Panc1 (cell line): ENCODE measurements around the gene ZNF664. TPM values are rescaled to one million over a fixed set of nuclear protein-coding genes. Genes with fewer than 3 reads are reported as not detected.
A peak's percentile ranks its signal among the peaks of the same experiment; 100 is the strongest.

Source experiments
- ATAC-seq: fragments of 200-7000 bp; cut with Tn5 transposase; 2 replicates; pipeline ENCODE4 v1.9.1; 2020; ENCODE audit warnings: mild to moderate bottlenecking, moderate library complexity
- BruUV-seq: library from RNA; stranded (reverse); fragments of 400-500 nt; replicated peaks from 2 replicates; lab custom pipeline; 2021; lab: Mats Ljungman, UMichigan
- CTCF ChIA-PET: fragments of 300-600 bp; sonication (Branson Sonifier 250); formaldehyde crosslinking; loops from one replicate; lab custom pipeline; 2022; ENCODE audit warnings: antibody characterized with exemption; lab: Charles Lee
- POLR2A ChIA-PET: fragments of 300-600 bp; sonication (Branson Sonifier 250); formaldehyde crosslinking; loops from one replicate; lab custom pipeline; 2022; ENCODE audit warnings: antibody characterized with exemption; lab: Charles Lee
- DNase-seq: peaks from one replicate; pipeline ENCODE4 v3.0.0-alpha.2; 2010; ENCODE audit warnings: low read depth, low spot score
- H3K27ac ChIP-seq: 2 replicates; pipeline ENCODE4 v1.5.1; 2011; ENCODE audit warnings: mild to moderate bottlenecking, low read length, inconsistent platforms
- H3K27me3 ChIP-seq: fragments of 200-500 bp; sonication (Bioruptor generic); 2 replicates; pipeline ENCODE4 v1.6.0; 2014; ENCODE audit warnings: low read length, inconsistent platforms; ENCODE audit not compliant: control insufficient read depth, insufficient read depth
- H3K36me3 ChIP-seq: fragments of 200-500 bp; sonication (Bioruptor generic); 2 replicates; pipeline ENCODE4 v1.5.1; 2014; ENCODE audit warnings: inconsistent platforms, mild to moderate bottlenecking, low read length, moderate library complexity; ENCODE audit not compliant: control insufficient read depth, insufficient read depth
- H3K4me1 ChIP-seq: 2 replicates; pipeline ENCODE4 v1.5.1; 2011; ENCODE audit warnings: inconsistent platforms, mild to moderate bottlenecking, low read length, moderate library complexity; ENCODE audit not compliant: control insufficient read depth, insufficient read depth
- H3K4me3 ChIP-seq, 2 experiments: 2 replicates each; pipeline ENCODE4 v1.5.1; 2011 to 2012; ENCODE audit warnings: low read depth in 2 of 2, low read length in 2 of 2, mild to moderate bottlenecking in 2 of 2, inconsistent platforms in 1 of 2, moderate library complexity in 1 of 2
- H3K9me3 ChIP-seq: fragments of 200-500 bp; sonication (Bioruptor generic); 2 replicates; pipeline ENCODE4 v1.5.1; 2014; ENCODE audit warnings: low read depth, mild to moderate bottlenecking, inconsistent platforms, low read length, moderate library complexity; ENCODE audit not compliant: control insufficient read depth, insufficient read depth
- CTCF ChIP-seq: fragments of 450-650 bp; IDR thresholded peaks from 2 replicates; pipeline ENCODE4 v1.5.1; 2017; ENCODE audit warnings: mild to moderate bottlenecking
- POLR2AphosphoS5 ChIP-seq: IDR thresholded peaks from 2 replicates; pipeline ENCODE4 v1.6.1; 2012; ENCODE audit warnings: mild to moderate bottlenecking, low read depth, low read length, moderate library complexity
- REST ChIP-seq, 2 experiments: IDR thresholded peaks; 2 replicates each; pipeline ENCODE4 v1.6.1; 2011 to 2012; ENCODE audit warnings: low read depth in 2 of 2, control low read depth in 1 of 2, low read length in 1 of 2, mild to moderate bottlenecking in 1 of 2, moderate library complexity in 1 of 2; ENCODE audit not compliant: insufficient read depth in 1 of 2
- SIN3A ChIP-seq: IDR thresholded peaks from 2 replicates; pipeline ENCODE4 v1.6.1; 2012; ENCODE audit warnings: low read depth, mild to moderate bottlenecking, low read length, moderate library complexity, borderline replicate concordance; ENCODE audit not compliant: insufficient read depth
- TCF7L2 ChIP-seq: IDR thresholded peaks from 2 replicates; pipeline ENCODE4 v1.6.1; 2011; ENCODE audit warnings: mild to moderate bottlenecking, low read depth, low read length, inconsistent platforms
- in situ Hi-C: cut with HindIII; loops from 2 replicates; pipeline ENCODE4 v1.10.0; 2016; ENCODE audit warnings: low sequenced_read_pairs, low pct_unique_long_range_greater_than_20kb
- intact Hi-C: fragments of 100-400 bp; cut with micrococcal nuclease; formaldehyde crosslinking; loops from one replicate; pipeline ENCODE4 v1.10.0; 2022; ENCODE audit not compliant: unreplicated experiment
- total RNA-seq: library from RNA; stranded (reverse); gene quantifications from one replicate; pipeline ENCODE4 v1.2.1, GENCODE V29; 2021; ENCODE audit not compliant: unreplicated experiment

Gene ZNF664
- total RNA-seq, 1 experiment from 2014 or later = 115 TPM

- CTCF ChIA-PET = interaction anchor here (0.5 kb wide), 1 partner anchor 19 kb away, joined by 8 read pairs; no protein-coding TSS in a partner anchor
These were observed 48.5 kb upstream of the ZNF664 start for GRCh38 chr12:123924539-123924938.

GRCh38 chr12:123928274-123928865, 44.6 kb upstream of the ZNF664 start:
- ChIA-PET POLR2A (no interaction called here), CTCF (no interaction called here)
- no TSS peak for BruUV-seq
- ATAC-seq (peak; percentile 59), DNase-seq (no peak)
- peaks cover 10% of the 10 kb centered on the region; the same call in 1 of the 2 replicates for H3K27me3 ChIP-seq
- no peak for TF ChIP-seq POLR2AphosphoS5
- TF ChIP-seq TCF7L2 = no peak
- TF ChIP-seq CTCF = no peak
- no peak overlapping the region for H3K4me3 ChIP-seq
- no peaks in the 10 kb centered on the region for H3K4me1 ChIP-seq
- in situ Hi-C loops (no loop called here), intact Hi-C loops (no loop called here)
- no peak overlapping the region for H3K27ac ChIP-seq
- H3K36me3 ChIP-seq = no peaks in the 10 kb centered on the region
- H3K9me3 ChIP-seq = no peaks in the 10 kb centered on the region

More at GRCh38 chr12:123924539-123924938, 48.5 kb upstream of the ZNF664 start:
- Histone ChIP-seq H3K27ac (no peak overlapping the region), H3K9me3 (no peaks in the 10 kb centered on the region), H3K27me3 (peaks cover 10% of the 10 kb centered on the region; the same call in 1 of the 2 replicates), H3K36me3 (no peaks in the 10 kb centered on the region), H3K4me1 (no peaks in the 10 kb centered on the region), H3K4me3 (no peak overlapping the region)
- ATAC-seq (no peak), DNase-seq (no peak)
- in situ Hi-C loops = no loop called here
- intact Hi-C loops = no loop called here
- TF ChIP-seq TCF7L2 = no peak
- TF ChIP-seq CTCF = no peak
- TF ChIP-seq REST (IDR thresholded peaks at IDR 0.05; ENCODE audit: insufficient read depth in 1 of 2, low read depth in 2 of 2, low read length in 1 of 2) = no peak
- no peak for TF ChIP-seq POLR2AphosphoS5
- TF ChIP-seq SIN3A = no peak
- no TSS peak for BruUV-seq
- POLR2A ChIA-PET = no interaction called here
